HepG2 (cell line): ENCODE results near the gene FTCD. TPM values are rescaled to one million over a fixed set of nuclear protein-coding genes. Genes with fewer than 3 reads are reported as not detected.

Experiments used
- ATAC-seq: fragments of 200-7000 bp; cut with Tn5 transposase; 3 replicates; pipeline ENCODE4 v1.9.1; 2020; ENCODE audit warnings: mild to moderate bottlenecking, moderate library complexity
- BruUV-seq: library from RNA; stranded (reverse); fragments of 400-500 nt; replicated peaks from 2 replicates; lab custom pipeline; 2021; lab: Mats Ljungman, UMichigan
- CTCF ChIA-PET: fragments of 300-600 bp; formaldehyde crosslinking; extraction: SDS; loops from one replicate; lab custom pipeline; 2021; ENCODE audit warnings: low total read pairs, inconsistent platforms, low intra/inter-chr PET ratio; lab: Yijun Ruan, JAX
- POLR2A ChIA-PET: fragments of 350-600 bp; sonication (Branson Sonifier 250); formaldehyde crosslinking; loops from one replicate; lab custom pipeline; 2020; ENCODE audit warnings: antibody characterized with exemption, inconsistent platforms; lab: Yijun Ruan, JAX
- DNase-seq: peaks from one replicate; pipeline ENCODE4 v3.0.0-alpha.2; 2015; ENCODE audit warnings: low spot score
- FAIRE-seq: peaks from 3 replicates; lab custom pipeline; 2011; peaks lifted over from hg19 to GRCh38; lab: Jason Lieb, UNC
- H2AFZ ChIP-seq: one replicate; pipeline ENCODE4 v1.6.1; 2011; ENCODE audit warnings: low read length, inconsistent platforms
- H3K27ac ChIP-seq: fragments of 300-600 bp; 3 replicates; pipeline ENCODE4 v1.8.0; 2011; ENCODE audit warnings: mixed run types, mild to moderate bottlenecking, mixed read lengths, low read length, inconsistent platforms; ENCODE audit not compliant: insufficient read depth; ENCODE audit errors: extremely low read length
- H3K27me3 ChIP-seq, 2 experiments: fragments of 200-600 bp in 1 of 2; 2 replicates in 1 of 2; 3 replicates in 1 of 2; pipeline versions ENCODE4 v1.6.0 to v1.8.0; 2011; ENCODE audit warnings: low read length in 2 of 2, mild to moderate bottlenecking in 2 of 2, moderate library complexity in 2 of 2, inconsistent platforms in 1 of 2; ENCODE audit not compliant: insufficient read depth in 2 of 2, control insufficient read depth in 1 of 2
- H3K36me3 ChIP-seq, 2 experiments: fragments of 200-600 bp in 1 of 2; replicated peaks in 1 of 2; 2 replicates in 1 of 2; 3 replicates in 1 of 2; pipeline versions ENCODE4 v1.5.1 to v1.8.0; 2011; ENCODE audit warnings: low read length in 2 of 2, inconsistent platforms in 1 of 2; ENCODE audit not compliant: insufficient read depth in 2 of 2, control insufficient read depth in 1 of 2
- H3K4me1 ChIP-seq: 2 replicates; pipeline ENCODE4 v1.5.1; 2012; ENCODE audit warnings: low read length, inconsistent platforms; ENCODE audit not compliant: insufficient read depth
- H3K4me2 ChIP-seq: 2 replicates; pipeline ENCODE4 v1.6.0; 2011; ENCODE audit warnings: low read depth, low read length, inconsistent platforms
- H3K4me3 ChIP-seq, 3 experiments: fragments of 200-600 bp in 1 of 3; sonication (generic), shearing (Covaris generic) in 1 of 3; replicated peaks in 1 of 3; 2 replicates each; pipeline ENCODE4 v1.5.1; 2011 to 2016; ENCODE audit warnings: low read length in 3 of 3, inconsistent platforms in 2 of 3, low read depth in 2 of 3, mild to moderate bottlenecking in 2 of 3, control low read depth in 1 of 3, mixed read lengths in 1 of 3; ENCODE audit not compliant: insufficient read depth in 1 of 3
- H3K79me2 ChIP-seq: one replicate; pipeline ENCODE4 v1.6.1; 2011; ENCODE audit warnings: low read length, inconsistent platforms; ENCODE audit not compliant: insufficient read depth
- H3K9ac ChIP-seq: 2 replicates; pipeline ENCODE4 v1.6.0; 2011; ENCODE audit warnings: mild to moderate bottlenecking, low read depth, low read length, inconsistent platforms; ENCODE audit not compliant: insufficient read depth
- H3K9me3 ChIP-seq: 2 replicates; pipeline ENCODE4 v1.5.1; 2012; ENCODE audit warnings: mild to moderate bottlenecking, low read length
- H4K20me1 ChIP-seq: 2 replicates; pipeline ENCODE4 v1.6.0; 2011; ENCODE audit warnings: inconsistent platforms, mild to moderate bottlenecking, low read length, moderate library complexity; ENCODE audit not compliant: insufficient read depth
- CC2D1A ChIP-seq: sonication (generic); formaldehyde crosslinking; IDR thresholded peaks from 2 replicates; pipeline ENCODE4 v1.8.1; 2023; ENCODE audit warnings: mild to moderate bottlenecking, missing genetic modification reagents
- E2F1 ChIP-seq: sonication (generic); formaldehyde crosslinking; IDR thresholded peaks from 2 replicates; pipeline ENCODE4 v1.5.0; 2020; ENCODE audit warnings: missing genetic modification reagents
- FIP1L1 ChIP-seq: fragments of 200-400 bp; formaldehyde crosslinking; IDR thresholded peaks from 2 replicates; pipeline ENCODE4 v1.6.1; 2018; ENCODE audit warnings: low read depth, mild to moderate bottlenecking, low read length, moderate library complexity, borderline replicate concordance; ENCODE audit not compliant: insufficient read depth
- HMGA1 ChIP-seq: sonication (generic); formaldehyde crosslinking; conservative IDR thresholded peaks from 2 replicates; pipeline ENCODE4 v1.4.0; 2020; ENCODE audit warnings: missing genetic modification reagents
- JUNB ChIP-seq: sonication (generic); formaldehyde crosslinking; IDR thresholded peaks from 2 replicates; pipeline ENCODE4 v1.8.0; 2022; ENCODE audit warnings: missing genetic modification reagents, mild to moderate bottlenecking, borderline replicate concordance
- KLF13 ChIP-seq: sonication (generic); formaldehyde crosslinking; IDR thresholded peaks from 2 replicates; pipeline ENCODE4 v1.4.0; 2020; ENCODE audit warnings: mild to moderate bottlenecking, missing genetic modification reagents
- MAFF ChIP-seq: IDR thresholded peaks from 2 replicates; pipeline ENCODE4 v1.6.1; 2011; ENCODE audit warnings: low read depth, low read length, improper control_type of control experiment
- SNAPC2 ChIP-seq: sonication (generic); formaldehyde crosslinking; IDR thresholded peaks from 2 replicates; pipeline ENCODE4 v1.8.1; 2022; ENCODE audit warnings: mild to moderate bottlenecking, missing genetic modification reagents
- ZBTB42 ChIP-seq: sonication (generic); formaldehyde crosslinking; IDR thresholded peaks from 2 replicates; pipeline ENCODE4 v1.5.0; 2020; ENCODE audit warnings: mild to moderate bottlenecking, missing genetic modification reagents
- ZNF329 ChIP-seq: sonication (generic); formaldehyde crosslinking; IDR thresholded peaks from 2 replicates; pipeline ENCODE4 v1.9.0; 2021; ENCODE audit warnings: low read depth, mild to moderate bottlenecking, missing genetic modification reagents
- ZNF558 ChIP-seq: sonication (generic); formaldehyde crosslinking; IDR thresholded peaks from 2 replicates; pipeline ENCODE4 v1.9.0; 2022; ENCODE audit warnings: mild to moderate bottlenecking, missing genetic modification reagents, borderline replicate concordance
- ZNF614 ChIP-seq: IDR thresholded peaks from 2 replicates; pipeline ENCODE4 v1.6.1; 2018; ENCODE audit warnings: missing biosample characterization, missing genetic modification reagents, inconsistent platforms, borderline replicate concordance
- ZSCAN12 ChIP-seq: sonication (generic); formaldehyde crosslinking; IDR thresholded peaks from 2 replicates; pipeline ENCODE4 v1.9.0; 2021; ENCODE audit warnings: mild to moderate bottlenecking, missing genetic modification reagents
- whole genome bisulfite sequencing: methylation state at CpG from one replicate; pipeline ENCODE4 v1.1.6; 2017; ENCODE audit warnings: low lambda C conversion rate; 5-methylcytosine and 5-hydroxymethylcytosine counted together
- in situ Hi-C: cut with HindIII; loops from 2 replicates; pipeline ENCODE4 v1.10.0; 2017; ENCODE audit warnings: low pct_unique_long_range_greater_than_20kb; ENCODE audit not compliant: extremely low pct_ligation_motif_present
- intact Hi-C: fragments of 100-400 bp; cut with micrococcal nuclease; formaldehyde crosslinking; loops from one replicate; pipeline ENCODE4 v1.10.0; 2022; ENCODE audit not compliant: unreplicated experiment
- polyA plus RNA-seq, 8 experiments: library from polyadenylated mRNA; depleted of rRNA in 3 of 8; stranded (reverse) in 7 of 8; unstranded in 1 of 8; fragments of >200 nt; fragmentation: Illumina TruSeq in 4 of 8; extraction: Trizol in 4 of 8; gene quantifications; 2 replicates each; pipeline versions ENCODE4 v1.2.1 to v1.2.3, GENCODE V29; 2011 to 2016; ENCODE audit warnings: low read depth in 4 of 8, missing spikeins in 1 of 8, mixed read lengths in 1 of 8; ENCODE audit not compliant: insufficient read depth in 1 of 8
- total RNA-seq, 5 experiments: library from RNA; depleted of rRNA; stranded (reverse); fragments of >200 nt; fragmentation: Illumina TruSeq; extraction: Trizol; gene quantifications; 2 replicates each; pipeline ENCODE4 v1.2.3, GENCODE V29; 2016; ENCODE audit warnings: low read depth in 1 of 5

Gene FTCD
- total and polyA plus RNA-seq, 2 of the 13 experiments (the other 11 are each of a cell fraction or from before 2014, with no cell fraction given), result 75.7 to 105 TPM

DNA sequence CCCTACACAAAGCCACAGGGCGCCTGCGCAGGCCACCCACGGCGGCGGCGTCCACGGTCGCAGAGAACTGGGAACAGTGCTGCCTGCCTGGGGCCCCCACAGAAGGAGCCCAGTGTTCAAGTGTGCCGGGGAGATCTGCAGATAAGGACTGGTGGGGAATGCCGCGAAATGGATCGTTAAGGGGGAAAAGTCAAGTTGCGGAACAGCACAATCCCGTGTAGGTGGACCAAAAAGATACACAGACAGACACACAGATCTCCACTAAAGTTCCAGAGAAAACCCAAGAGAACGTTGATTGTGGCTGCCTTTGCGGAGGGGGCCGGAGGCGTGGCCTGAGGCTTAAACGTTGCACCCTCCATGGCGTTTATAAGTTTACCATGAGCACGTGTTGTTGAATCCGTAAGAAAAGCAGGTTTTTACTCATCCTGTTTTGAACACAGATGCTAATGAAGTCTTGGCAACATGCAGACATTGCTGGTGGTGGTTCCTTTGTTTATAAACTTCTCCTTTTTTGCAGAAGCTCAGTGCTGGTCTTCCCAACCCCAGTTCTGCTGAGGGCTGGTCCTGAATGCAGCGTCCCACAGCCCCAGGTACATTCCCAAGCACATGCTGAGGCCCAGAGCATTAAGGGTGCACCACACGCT, 24.8 kb upstream of the FTCD start:
- 71% methylated on average over 20 of the region's 24 CpGs for WGBS
- POLR2A ChIA-PET, result no interaction called here
- FAIRE-seq, result no peak

GRCh38 chr21:46179708-46180078, 24.3 kb upstream of the FTCD start:
- H3K4me3 ChIP-seq, result peak overlapping the region in 1 of 3 experiments; percentile 10; a peak in 1 of 6 replicates
- WGBS, result 68% methylated on average over 6 of the region's 17 CpGs
- in situ Hi-C loops (no loop called here), intact Hi-C loops (no loop called here)
- H4K20me1 ChIP-seq, result 0 out of 2 replicates have a peak, but pooled peaks cover 2% of the 10 kb centered on the region
- H2AFZ ChIP-seq, result no peak overlapping the region
- POLR2A ChIA-PET, result no interaction called here
- no peak for DNase-seq
- H3K9ac ChIP-seq, result no peak overlapping the region
- CTCF ChIA-PET, result no interaction called here
- H3K9me3 ChIP-seq, result no peaks in the 10 kb centered on the region
- peaks cover 20% of the 10 kb centered on the region for H3K4me1 ChIP-seq
- H3K79me2 ChIP-seq, result no peaks in the 10 kb centered on the region
- FAIRE-seq, result no peak
- TF ChIP-seq E2F1 (CRISPR knock-in tag) (no peak), ZNF614 (CRISPR knock-in tag) (no peak), ZNF329 (CRISPR knock-in tag) (no peak), ZSCAN12 (no peak), ZBTB42 (CRISPR knock-in tag) (no peak), ZNF558 (CRISPR knock-in tag) (no peak), FIP1L1 (no peak), MAFF (no peak), JUNB (no peak)
- no TSS peak for BruUV-seq
- H3K36me3 ChIP-seq, result no peaks in the 10 kb centered on the region
- no peaks in the 10 kb centered on the region; a peak in 1 of 5 replicates for H3K27me3 ChIP-seq
- no peak for ATAC-seq
- H3K4me2 ChIP-seq, result peak overlapping the region; percentile 39; the same call in 1 of the 2 replicates
- H3K27ac ChIP-seq, result no peak overlapping the region

More for the DNA sequence above, 24.8 kb upstream of the FTCD start:
- peaks cover 20% of the 10 kb centered on the region for H3K4me1 ChIP-seq
- H3K36me3 ChIP-seq, result no peaks in the 10 kb centered on the region
- no TSS peak for BruUV-seq
- in situ Hi-C loops (no loop called here), intact Hi-C loops (no loop called here)
- H3K27me3 ChIP-seq, result no peaks in the 10 kb centered on the region; a peak in 1 of 5 replicates
- no peak for DNase-seq
- H3K9me3 ChIP-seq, result no peaks in the 10 kb centered on the region
- TF ChIP-seq CC2D1A (CRISPR knock-in tag), result no peak
- no peak for TF ChIP-seq SNAPC2 (CRISPR knock-in tag)
- TF ChIP-seq KLF13, result no peak
- no peak for TF ChIP-seq HMGA1 (CRISPR knock-in tag)
- H4K20me1 ChIP-seq, result 0 out of 2 replicates have a peak, but pooled peaks cover 2% of the 10 kb centered on the region
- H3K4me2 ChIP-seq, result peak overlapping the region; percentile 39
- ATAC-seq, result no peak
- H3K9ac ChIP-seq, result no peak overlapping the region
- H2AFZ ChIP-seq, result no peak overlapping the region
- H3K27ac ChIP-seq, result no peak overlapping the region
- H3K4me3 ChIP-seq, result peak overlapping the region in 1 of 3 experiments; percentile 10; a peak in 1 of 6 replicates
- H3K79me2 ChIP-seq, result no peaks in the 10 kb centered on the region
- CTCF ChIA-PET, result no interaction called here
